AG04450 (cell line): Measurements from ENCODE around the gene RBM8A. TPM values are rescaled to one million over a fixed set of nuclear protein-coding genes. Genes with fewer than 3 reads are reported as not detected.
"Not testable (repeated sequence)": the region's sequence is repeated elsewhere in the genome, so short reads cannot be mapped to it uniquely, and the experiment has no call there.

ENCODE experiments used
- CTCF ChIA-PET: fragments of 300-600, 350-600 bp; formaldehyde crosslinking; extraction: SDS; loops from one replicate; lab custom pipeline; 2022; ENCODE audit warnings: antibody characterized with exemption, inconsistent platforms; lab: Charles Lee
- POLR2A ChIA-PET: fragments of 350-600 bp; formaldehyde crosslinking; extraction: SDS; loops from one replicate; lab custom pipeline; 2021; ENCODE audit warnings: antibody characterized with exemption, inconsistent platforms; lab: Yijun Ruan, JAX
- DNase-seq: peaks from one replicate; pipeline ENCODE4 v3.0.0-alpha.2; 2011; ENCODE audit warnings: low read depth, low spot score
- H3K27ac ChIP-seq: one replicate; pipeline ENCODE4 v1.5.1; 2012; ENCODE audit warnings: low read depth, low read length, control low read depth
- H3K27me3 ChIP-seq: one replicate; pipeline ENCODE4 v1.6.0; 2012; ENCODE audit warnings: low read length; ENCODE audit not compliant: control insufficient read depth, insufficient read depth
- H3K4me3 ChIP-seq: 2 replicates; pipeline ENCODE4 v1.5.1; 2011; ENCODE audit warnings: mild to moderate bottlenecking, low read depth, low read length, control low read depth
- H3K9me3 ChIP-seq: 2 replicates; pipeline ENCODE4 v1.5.1; 2012; ENCODE audit warnings: low read length; ENCODE audit not compliant: control insufficient read depth, insufficient read depth
- polyA plus RNA-seq: library from polyadenylated mRNA; depleted of rRNA; stranded (reverse); fragments of >200 nt; gene quantifications from 2 replicates; pipeline ENCODE4 v1.2.3, GENCODE V29; 2011
- TF ChIP-seq, protein P1 (sequence below): IDR thresholded peaks from 2 replicates; pipeline ENCODE4 v1.5.1; 2011; ENCODE audit warnings: low read depth, low read length, control low read depth, inconsistent platforms

Gene RBM8A
- polyA plus RNA-seq, 1 experiment = 158 TPM

DNA sequence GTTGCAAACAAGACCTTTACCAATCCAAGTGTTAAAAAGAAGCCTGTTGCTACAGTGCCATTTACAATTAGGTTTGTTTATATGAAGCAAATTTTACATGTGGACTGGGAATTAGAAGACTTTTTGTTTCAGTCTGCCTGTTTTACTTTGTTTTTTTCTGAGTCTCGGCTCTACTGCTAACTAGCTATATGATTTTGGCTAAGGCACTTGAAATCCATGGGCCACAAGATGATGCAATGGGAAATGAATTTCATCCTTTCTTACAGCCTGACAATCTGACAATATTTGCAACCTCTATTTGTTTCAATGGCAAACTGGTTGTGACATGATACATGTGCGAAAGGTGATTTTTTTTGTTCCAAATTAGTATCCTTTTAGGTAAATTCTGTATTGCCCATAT lies 5.0 kb downstream of the RBM8A start:
- no peak overlapping the region for H3K27ac ChIP-seq
- DNase-seq = no peak
- H3K4me3 ChIP-seq = no peak overlapping the region
- H3K27me3 ChIP-seq = no peaks in the 10 kb centered on the region
- POLR2A ChIA-PET = interaction anchor here (0.6 kb wide), 1 partner anchor 10 kb away, joined by 4 read pairs; no protein-coding TSS in a partner anchor
- TF ChIP-seq, protein P1, sequence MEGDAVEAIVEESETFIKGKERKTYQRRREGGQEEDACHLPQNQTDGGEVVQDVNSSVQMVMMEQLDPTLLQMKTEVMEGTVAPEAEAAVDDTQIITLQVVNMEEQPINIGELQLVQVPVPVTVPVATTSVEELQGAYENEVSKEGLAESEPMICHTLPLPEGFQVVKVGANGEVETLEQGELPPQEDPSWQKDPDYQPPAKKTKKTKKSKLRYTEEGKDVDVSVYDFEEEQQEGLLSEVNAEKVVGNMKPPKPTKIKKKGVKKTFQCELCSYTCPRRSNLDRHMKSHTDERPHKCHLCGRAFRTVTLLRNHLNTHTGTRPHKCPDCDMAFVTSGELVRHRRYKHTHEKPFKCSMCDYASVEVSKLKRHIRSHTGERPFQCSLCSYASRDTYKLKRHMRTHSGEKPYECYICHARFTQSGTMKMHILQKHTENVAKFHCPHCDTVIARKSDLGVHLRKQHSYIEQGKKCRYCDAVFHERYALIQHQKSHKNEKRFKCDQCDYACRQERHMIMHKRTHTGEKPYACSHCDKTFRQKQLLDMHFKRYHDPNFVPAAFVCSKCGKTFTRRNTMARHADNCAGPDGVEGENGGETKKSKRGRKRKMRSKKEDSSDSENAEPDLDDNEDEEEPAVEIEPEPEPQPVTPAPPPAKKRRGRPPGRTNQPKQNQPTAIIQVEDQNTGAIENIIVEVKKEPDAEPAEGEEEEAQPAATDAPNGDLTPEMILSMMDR = no peak
- CTCF ChIA-PET = interaction anchor here (1.7 to 3.1 kb wide), 2 partner anchors 12 to 31 kb away, joined by 6 to 23 read pairs; partner anchors contain the start of gene ITGA10
- H3K9me3 ChIP-seq = no peaks in the 10 kb centered on the region

DNA sequence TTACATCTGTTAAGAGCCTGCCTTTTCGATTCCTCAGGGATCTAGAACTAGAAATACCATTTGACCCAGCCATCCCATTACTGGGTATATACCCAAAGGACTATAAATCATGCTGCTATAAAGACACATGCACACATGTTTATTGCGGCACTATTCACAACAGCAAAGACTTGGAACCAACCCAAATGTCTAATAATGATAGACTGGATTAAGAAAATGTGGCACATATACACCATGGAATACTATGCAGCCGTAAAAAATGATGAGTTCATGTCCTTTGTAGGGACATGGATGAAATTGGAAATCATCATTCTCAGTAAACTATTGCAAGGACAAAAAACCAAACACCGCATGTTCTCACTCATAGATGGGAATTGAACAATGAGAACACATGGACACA lies 7.0 kb downstream of the RBM8A start:
- POLR2A ChIA-PET = interaction anchor here (0.6 kb wide), 1 partner anchor 91 kb away, joined by 3 read pairs; no protein-coding TSS in a partner anchor

DNA sequence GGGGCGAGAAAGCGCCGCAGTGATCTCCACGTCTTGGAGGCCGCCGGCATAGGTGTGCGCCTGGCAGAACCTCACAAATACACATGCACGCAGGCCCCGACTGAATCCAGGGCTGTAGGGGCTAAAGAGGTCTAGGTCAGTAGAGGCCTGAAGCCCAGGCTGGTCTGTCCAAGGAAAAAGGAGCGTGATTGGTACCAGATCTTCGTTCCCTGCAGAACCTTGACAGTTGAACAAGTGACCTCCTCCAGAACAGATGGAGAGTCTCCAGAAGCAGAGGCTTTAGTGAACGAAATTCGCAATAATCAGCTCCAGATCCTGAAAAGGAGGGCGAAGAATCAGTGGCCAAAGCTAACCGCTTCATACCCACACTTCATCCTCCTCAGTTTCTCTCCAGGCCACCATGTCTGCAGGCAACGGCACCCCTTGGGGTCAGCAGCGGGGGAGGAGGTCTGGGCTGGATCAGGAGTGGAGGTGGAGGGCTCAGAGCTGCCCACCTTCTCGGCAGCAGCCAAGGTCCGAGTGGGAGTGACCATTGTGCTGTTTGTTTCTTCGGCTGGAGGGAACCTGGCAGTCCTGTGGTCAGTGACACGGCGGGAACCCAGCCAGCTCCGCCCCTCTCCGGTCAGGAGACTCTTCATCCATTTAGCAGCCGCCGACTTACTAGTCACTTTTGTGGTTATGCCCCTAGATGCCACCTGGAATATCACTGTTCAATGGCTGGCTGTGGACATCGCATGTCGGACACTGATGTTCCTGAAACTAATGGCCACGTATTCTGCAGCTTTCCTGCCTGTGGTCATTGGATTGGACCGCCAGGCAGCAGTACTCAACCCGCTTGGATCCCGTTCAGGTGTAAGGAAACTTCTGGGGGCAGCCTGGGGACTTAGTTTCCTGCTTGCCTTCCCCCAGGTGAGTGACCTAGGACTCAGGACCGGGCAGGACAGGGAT lies 8.0 kb downstream of the RBM8A start:
- TF ChIP-seq, protein P1 = no peak
- ChIA-PET CTCF (interaction anchor here (1.0 to 1.7 kb wide), 7 partner anchors 8 to 93 kb away, joined by 3 to 10 read pairs (median 4); partner anchors contain the start of genes ITGA10, NUDT17 and RBM8A), POLR2A (interaction anchor here (0.6 to 2.4 kb wide), 9 partner anchors 8 to 167 kb away, joined by 3 to 15 read pairs (median 5); partner anchors contain the start of genes ANKRD34A, ANKRD35, NUDT17 and PIAS3)
- no peaks in the 10 kb centered on the region for H3K9me3 ChIP-seq
- H3K27me3 ChIP-seq = no peaks in the 10 kb centered on the region
- H3K4me3 ChIP-seq = peak overlapping the region; percentile 95
- H3K27ac ChIP-seq = peak overlapping the region; percentile 84
- no peak for DNase-seq

More for the DNA sequence above, 7.0 kb downstream of the RBM8A start:
- H3K4me3 ChIP-seq, H3K27me3 ChIP-seq, DNase-seq, H3K27ac ChIP-seq, H3K9me3 ChIP-seq: not testable (repeated sequence)
- CTCF ChIA-PET = interaction anchor here (1.0 kb wide), 1 partner anchor 92 kb away, joined by 7 read pairs; no protein-coding TSS in a partner anchor

DNA sequence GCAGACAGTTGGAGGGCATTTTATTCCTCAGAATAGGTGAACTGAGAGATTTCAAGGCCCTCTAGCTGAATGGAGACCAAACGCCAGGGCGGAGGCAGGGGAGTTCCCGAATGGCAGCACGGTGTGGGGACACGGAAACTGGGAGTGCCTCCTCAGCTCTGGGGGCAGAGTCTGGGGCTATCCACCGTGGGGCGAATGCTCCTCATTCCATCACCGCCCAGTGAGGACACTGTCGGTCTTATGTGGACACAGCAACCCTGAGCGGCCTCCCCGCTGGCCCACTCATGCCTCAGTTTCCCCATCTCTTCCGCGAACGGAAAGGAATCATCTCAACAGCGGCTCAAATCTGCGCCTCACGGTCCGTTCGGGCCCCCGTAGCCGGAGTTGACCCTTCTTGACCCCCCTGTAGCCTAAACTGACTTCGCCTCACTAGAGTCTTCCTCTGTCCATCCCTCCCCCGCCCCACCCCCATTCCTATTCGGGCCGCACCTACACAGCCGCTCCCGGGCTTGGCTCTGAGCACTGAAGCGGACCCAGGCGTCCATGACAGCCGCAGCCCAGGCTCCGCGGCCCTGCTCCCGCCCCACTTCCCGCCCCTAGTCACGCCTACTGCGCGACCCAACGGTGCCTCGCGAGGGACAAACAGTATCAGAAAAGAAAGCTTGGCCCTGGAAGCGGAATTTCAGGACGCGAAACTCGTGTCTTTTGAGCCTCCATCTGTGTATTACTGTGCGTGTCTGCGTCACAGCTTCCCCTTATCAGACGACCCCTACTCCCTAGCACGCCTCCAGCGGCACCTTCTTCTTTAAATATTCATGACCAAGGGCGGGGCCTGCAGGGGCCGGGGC lies 8.9 kb downstream of the RBM8A start, which contains the start of gene PEX11B:
Gene PEX11B, minus strand, starts transcription at position 574 of the 848 bp plus-strand sequence. Its CDS starts 29 bp downstream, at position 545.
- peak within 1 kb of the TSS; percentile 95 for H3K4me3 ChIP-seq
- TF ChIP-seq, protein P1 = no peak
- peak; percentile 65 for DNase-seq
- ChIA-PET CTCF (interaction anchor here (1.4 to 1.7 kb wide), 4 partner anchors 9 to 73 kb away, joined by 3 to 10 read pairs (median 5); partner anchors contain the start of genes ITGA10, NUDT17 and RBM8A), POLR2A (interaction anchor here (0.6 to 2.4 kb wide), 8 partner anchors 9 to 166 kb away, joined by 3 to 15 read pairs (median 6); partner anchors contain the start of genes ANKRD34A, ANKRD35, NUDT17 and PIAS3)
- peak within 1 kb of the TSS; percentile 84 for H3K27ac ChIP-seq
- no peaks in the 10 kb centered on the region for H3K9me3 ChIP-seq
- no peaks in the 10 kb centered on the region for H3K27me3 ChIP-seq
